GM21515 (cell line): ENCODE data around the gene ATRNL1.

ENCODE experiments used
- ATAC-seq: cut with Tn5 transposase; IDR thresholded peaks from one replicate; pipeline ENCODE4 v1.9.1; 2021; ENCODE audit not compliant: unreplicated experiment

The ATRNL1 gene

GRCh38 chr10:115830265-115830970 is 737.3 kb downstream of the ATRNL1 start:
- no peak for ATAC-seq

- ATAC-seq = no peak
These were observed 737.9 kb downstream of the ATRNL1 start for GRCh38 chr10:115831016-115831415.

GRCh38 chr10:115833119-115833518 is 740.0 kb downstream of the ATRNL1 start:
- no peak for ATAC-seq

GRCh38 chr10:115844591-115844990 is 751.4 kb downstream of the ATRNL1 start:
- no peak for ATAC-seq

GRCh38 chr10:115845921-115846320 is 752.8 kb downstream of the ATRNL1 start:
- ATAC-seq = no peak

- ATAC-seq = no peak
These were observed 753.4 kb downstream of the ATRNL1 start for GRCh38 chr10:115846528-115846927.

GRCh38 chr10:115849197-115849596 is 756.0 kb downstream of the ATRNL1 start:
- no peak for ATAC-seq

- no peak for ATAC-seq
These were observed 757.5 kb downstream of the ATRNL1 start for GRCh38 chr10:115850666-115851065.

- ATAC-seq = no peak
These were observed 758.5 kb downstream of the ATRNL1 start for GRCh38 chr10:115851695-115852094.

GRCh38 chr10:115854740-115855435 is 761.7 kb downstream of the ATRNL1 start:
- no peak for ATAC-seq

- no peak for ATAC-seq
These were observed 763.4 kb downstream of the ATRNL1 start for GRCh38 chr10:115856580-115856979.

- ATAC-seq = no peak
These were observed 764.7 kb downstream of the ATRNL1 start for GRCh38 chr10:115857856-115858255.

- ATAC-seq = no peak
These were observed 767.3 kb downstream of the ATRNL1 start for GRCh38 chr10:115860182-115861107.

- ATAC-seq = no peak
These were observed 768.3 kb downstream of the ATRNL1 start for GRCh38 chr10:115861455-115861854.

- no peak for ATAC-seq
These were observed 768.7 kb downstream of the ATRNL1 start for GRCh38 chr10:115861864-115862263.

- no peak for ATAC-seq
These were observed 773.0 kb downstream of the ATRNL1 start for GRCh38 chr10:115866174-115866573.

- no peak for ATAC-seq
These were observed 773.5 kb downstream of the ATRNL1 start for GRCh38 chr10:115866691-115867090.

GRCh38 chr10:115867305-115867704 is 774.1 kb downstream of the ATRNL1 start:
- no peak for ATAC-seq

- ATAC-seq = no peak
These were observed 778.7 kb downstream of the ATRNL1 start for GRCh38 chr10:115871855-115872254.

- ATAC-seq = no peak
These were observed 782.0 kb downstream of the ATRNL1 start for GRCh38 chr10:115875172-115875571.

- ATAC-seq = peak; percentile 85
These were observed 786.4 kb downstream of the ATRNL1 start for GRCh38 chr10:115879372-115880089.
